Measurements from ENCODE around the gene ACAP1.
"Not testable (repeated sequence)": the region's sequence is repeated elsewhere in the genome, so short reads cannot be mapped to it uniquely, and the experiment has no call there.

The ACAP1 gene

DNA sequence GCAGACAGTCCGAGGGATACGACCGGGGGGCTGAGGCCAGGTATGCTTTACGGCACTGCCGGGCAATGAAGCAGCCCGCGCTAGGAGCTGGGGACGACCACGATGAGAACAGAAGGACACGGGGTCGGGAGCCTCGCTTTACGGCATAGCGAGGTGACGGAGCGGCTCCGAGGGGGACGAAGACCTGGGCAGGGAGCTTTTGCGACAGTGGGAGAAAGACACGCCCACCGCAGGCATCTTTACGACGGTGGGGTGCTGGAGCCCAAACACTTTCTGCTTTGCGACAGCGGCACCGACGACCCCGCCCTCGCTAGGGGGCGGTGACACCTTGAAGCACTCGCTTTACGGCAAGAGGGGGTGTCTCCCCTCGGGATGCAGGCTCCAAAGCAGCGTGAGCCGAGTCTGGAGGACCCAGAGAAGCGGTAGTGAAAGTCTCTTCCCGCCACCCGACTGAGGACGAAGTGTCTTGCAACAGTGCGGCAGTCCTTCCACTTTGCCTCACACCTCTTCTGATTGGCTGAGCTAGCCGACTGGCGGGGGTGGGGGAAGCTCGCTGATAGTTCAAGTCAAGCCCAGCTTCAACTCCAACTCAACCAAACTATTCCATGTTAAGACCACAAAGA, 6.8 kb upstream of the ACAP1 start:
- DNase-seq: peak; percentile 99

DNA sequence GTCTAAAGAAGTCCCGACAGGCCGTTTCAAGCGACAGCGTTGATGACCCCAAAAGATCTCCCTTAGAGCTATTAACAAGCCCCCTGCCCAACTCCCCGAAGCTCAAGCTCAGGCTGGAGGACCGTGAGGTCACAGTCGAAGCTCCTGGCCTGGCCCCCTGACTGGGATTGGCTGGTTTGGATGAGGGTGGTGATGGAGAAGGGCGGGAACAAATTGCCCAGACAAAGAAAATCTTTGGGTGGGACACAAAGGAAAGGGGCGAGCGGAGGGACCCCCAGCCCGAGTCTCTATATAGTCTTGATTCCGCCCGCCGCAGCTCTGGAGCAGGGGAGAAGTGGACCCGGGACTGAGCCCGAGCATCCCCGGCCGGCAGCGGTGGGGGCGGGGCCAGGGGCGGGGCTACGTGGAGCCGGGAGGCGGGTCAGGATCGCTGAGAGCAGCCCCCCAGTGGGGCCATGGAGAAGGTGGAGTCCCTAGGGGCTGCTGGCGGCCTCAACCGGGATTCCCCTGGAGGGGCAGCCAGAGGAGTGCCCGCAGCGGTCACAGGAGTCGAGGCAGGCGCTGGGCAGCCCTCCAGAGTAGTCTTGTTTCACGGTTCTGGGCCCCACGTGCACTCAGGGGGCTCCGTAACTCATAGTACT, 6.2 kb upstream of the ACAP1 start:
- peak; percentile 68 for DNase-seq

DNA sequence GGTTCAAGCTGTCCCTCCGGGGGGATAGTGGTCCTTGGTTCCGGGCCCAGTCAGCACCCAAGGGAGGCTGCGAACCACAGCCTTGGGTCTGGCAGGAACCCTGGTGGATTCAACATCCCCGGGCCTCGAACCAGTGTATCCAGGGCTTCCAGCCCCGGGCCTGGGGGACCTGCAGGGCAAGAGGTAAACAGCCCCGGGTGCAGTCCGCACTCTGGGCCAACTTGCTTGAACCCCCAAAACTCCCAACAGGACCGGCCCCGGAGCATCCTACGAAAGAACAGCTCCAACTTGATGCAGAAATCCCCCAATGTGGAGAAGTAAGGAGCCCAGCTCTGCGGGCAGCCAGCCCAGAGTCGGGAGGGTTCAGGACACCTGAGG, 5.7 kb upstream of the ACAP1 start:
- no peak for DNase-seq

DNA sequence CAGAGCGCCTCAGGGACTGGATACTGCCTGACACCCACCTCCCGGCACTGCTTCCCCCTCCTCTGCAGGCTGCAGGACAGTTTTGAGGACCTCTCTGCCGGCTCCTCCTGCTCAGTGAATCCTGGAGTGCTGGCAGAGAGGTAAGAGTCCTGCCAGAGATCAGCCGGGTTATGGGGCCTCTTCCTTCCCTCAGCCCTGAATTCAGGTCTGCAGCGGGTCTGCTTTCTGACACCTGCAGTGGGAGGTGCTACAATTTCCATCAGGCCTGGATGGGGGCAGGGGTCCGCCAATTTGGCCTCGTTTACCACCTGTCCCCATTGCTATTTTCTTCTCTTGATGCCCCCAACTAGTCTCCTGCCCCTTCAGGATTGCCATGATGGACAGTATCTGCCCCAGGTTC, 4.2 kb upstream of the ACAP1 start:
- no peak for DNase-seq

DNA sequence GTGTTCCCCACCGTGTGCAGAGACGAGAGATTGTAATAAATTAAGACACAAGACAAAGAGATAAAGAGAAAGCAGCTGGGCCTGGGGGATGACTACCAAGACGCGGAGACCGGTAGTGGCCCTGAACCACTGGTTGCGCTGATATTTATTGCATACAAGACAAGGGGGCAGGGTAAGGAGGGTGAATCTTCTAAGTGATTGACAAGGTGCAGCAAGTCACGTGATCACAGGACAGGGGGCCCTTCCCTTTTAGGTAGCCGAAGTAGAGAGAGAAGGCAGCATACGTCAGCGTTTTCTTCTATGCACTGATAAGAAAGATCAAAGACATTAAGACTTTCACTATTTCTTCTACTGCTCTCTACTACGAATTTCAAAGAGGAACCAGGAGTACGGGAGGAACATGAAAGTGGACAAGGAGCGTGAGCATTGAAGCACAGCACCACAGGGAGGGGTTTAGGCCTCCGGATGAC, 3.7 kb upstream of the ACAP1 start:
- not testable (repeated sequence) for DNase-seq

DNA sequence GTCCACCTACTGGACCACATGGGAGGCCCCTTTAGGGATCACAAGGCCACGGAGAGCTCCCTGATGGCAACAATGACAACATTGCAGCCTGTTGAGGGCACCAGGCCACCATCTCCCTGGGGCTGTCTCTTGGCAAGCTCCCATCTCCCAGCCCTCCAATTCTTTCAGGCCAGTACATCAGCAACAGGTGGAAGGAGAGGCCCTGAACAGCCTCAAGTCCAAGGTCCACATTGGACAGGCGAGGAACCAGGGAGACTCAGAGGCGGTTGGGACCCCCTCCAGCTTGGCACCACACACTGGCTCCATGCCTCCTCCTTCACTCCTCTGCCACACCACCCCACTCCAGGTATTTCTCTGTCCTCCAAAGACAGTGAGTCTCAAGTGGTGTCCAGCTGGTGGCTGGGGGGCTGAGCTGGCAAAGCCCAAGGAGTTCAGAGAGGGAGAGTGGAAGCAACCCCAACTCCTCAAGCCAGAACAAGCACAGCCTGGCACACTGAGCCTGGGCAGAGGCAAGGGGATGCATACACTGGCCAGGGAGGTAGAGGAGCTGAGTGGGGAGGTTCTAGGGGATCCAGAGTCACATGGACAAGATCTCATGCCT, 1.3 kb upstream of the ACAP1 start:
- no peak for DNase-seq

DNA sequence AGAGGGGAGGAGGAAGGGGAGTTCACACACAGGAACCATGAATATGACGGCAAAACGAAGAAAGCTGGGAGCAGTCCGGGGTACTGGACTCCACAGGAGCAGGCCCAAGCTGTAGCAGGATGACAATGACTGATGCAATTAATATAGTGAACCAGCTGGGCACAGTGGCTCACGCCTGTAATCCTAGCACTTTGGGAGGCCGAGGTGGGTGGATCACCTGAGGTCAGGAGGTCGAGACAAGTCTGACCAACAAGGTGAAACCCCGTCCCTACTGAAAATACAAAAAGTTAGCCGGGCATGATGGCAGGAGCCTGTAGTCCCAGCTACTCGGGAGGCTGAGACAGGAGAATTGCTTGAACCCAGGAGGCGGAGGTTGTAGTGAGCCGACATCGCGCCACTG, 564 bp upstream of the ACAP1 start:
- DNase-seq: not testable (repeated sequence)

DNA sequence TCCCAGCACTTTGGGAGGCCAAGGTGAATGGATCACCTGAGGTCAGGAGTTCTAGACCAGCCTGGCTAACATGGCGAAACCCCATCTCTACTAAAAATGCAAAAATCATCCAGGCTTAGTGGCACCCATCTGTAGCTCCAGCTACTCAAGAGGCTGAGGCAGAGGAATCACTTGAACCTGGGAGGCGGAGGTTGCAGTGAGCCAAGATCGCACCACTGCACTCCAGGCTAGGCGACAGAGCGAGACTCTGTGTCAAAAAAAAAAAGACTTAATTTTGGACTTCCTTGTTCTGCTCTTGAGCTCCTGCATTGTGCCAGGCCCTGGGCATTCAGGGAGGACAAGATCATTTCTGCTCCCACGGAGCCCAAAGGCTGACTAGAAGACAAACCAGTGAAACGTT, 1.3 kb downstream of the ACAP1 start:
- not testable (repeated sequence) for DNase-seq

DNA sequence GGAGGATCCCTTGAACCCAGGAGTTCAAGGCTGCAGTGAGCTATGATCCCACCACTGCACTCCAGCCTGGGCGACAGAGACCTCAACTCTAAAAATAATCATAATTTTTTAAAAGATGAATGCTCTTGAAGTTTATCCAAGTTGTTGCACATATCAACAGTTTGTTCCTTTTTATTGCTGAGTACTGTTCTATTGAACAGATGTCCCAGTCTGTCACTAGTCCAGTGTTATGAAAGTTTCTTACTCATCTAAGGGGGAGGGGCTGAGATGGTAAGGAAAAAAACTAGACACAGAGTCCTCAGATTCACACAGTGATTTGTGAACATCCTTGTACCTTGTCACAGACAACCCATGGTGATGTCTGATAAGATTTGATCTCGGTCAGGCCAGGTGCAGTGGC, 3.9 kb downstream of the ACAP1 start:
- no peak for DNase-seq

DNA sequence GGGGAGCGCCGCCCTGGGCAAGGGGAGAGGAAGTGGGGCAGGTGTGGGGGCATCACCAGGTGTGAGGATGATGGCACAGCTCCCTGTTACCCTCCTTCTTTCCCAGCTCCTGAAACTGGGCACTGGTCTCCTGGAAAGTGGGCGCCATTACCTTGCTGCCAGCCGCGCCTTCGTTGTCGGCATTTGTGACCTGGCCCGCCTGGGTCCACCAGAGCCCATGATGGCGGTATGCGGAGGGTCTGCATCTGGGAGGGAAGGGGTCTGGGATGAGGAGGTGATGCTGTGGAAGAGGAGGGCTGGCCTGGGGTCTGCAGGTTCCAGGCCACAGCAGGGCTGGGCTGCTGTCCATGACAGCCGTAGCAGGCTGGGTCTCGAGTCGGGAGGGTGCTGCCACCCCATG, 5.5 kb downstream of the ACAP1 start:
- DNase-seq: no peak

DNA sequence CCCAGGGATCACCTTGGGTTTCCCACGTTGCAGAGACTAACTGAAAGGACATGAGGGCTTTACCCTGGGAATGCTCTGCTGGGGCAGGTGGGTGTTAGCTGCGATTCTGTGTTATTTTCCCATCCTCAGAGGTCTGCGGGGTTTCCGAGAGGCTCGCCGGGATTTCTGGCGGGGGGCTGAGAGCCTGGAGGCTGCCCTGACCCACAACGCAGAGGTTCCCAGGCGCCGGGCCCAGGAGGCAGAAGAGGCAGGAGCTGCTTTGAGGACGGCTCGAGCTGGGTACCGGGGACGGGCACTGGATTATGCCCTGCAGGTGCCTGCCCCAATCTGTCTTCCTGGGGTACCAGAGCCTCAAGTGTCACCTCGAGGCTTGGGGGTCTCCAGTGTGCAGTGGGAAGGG, 6.9 kb downstream of the ACAP1 start:
- DNase-seq: no peak

DNA sequence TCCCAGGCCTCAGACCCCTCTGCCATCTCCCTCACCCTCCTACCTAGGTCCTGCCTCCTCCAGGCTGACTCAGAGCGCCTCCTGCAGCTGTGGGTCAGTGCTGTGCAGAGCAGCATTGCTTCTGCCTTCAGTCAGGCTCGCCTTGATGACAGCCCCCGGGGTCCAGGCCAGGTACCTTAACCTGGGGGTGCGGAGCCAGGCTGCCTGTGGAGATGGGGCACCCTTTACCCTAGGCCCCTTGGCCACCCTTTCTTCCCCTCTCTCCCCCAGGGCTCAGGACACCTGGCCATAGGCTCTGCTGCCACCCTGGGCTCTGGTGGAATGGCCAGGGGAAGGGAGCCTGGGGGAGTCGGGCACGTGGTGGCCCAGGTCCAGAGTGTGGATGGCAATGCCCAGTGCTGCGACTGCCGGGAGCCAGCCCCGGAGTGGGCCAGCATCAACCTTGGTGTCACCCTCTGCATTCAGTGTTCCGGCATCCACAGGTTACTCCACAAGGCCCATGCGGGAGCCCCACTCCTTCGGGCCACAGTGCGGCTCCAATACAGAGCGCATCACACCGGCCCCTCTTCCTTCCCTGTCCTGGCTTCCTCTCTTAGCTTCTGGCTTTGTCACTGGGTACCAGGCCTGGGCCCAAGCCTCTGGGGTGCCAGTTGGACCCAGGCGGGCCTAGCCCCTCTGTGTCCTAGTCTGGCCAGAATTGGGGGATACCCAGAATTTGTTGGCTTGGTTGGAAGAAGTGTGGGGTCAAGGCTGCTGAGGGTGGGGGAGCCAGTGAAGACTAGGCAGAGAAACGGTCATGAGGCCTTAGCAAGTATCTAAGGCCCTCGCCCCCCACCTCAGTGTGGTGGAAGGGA, 10.7 kb downstream of the ACAP1 start:
- no peak for DNase-seq

DNA sequence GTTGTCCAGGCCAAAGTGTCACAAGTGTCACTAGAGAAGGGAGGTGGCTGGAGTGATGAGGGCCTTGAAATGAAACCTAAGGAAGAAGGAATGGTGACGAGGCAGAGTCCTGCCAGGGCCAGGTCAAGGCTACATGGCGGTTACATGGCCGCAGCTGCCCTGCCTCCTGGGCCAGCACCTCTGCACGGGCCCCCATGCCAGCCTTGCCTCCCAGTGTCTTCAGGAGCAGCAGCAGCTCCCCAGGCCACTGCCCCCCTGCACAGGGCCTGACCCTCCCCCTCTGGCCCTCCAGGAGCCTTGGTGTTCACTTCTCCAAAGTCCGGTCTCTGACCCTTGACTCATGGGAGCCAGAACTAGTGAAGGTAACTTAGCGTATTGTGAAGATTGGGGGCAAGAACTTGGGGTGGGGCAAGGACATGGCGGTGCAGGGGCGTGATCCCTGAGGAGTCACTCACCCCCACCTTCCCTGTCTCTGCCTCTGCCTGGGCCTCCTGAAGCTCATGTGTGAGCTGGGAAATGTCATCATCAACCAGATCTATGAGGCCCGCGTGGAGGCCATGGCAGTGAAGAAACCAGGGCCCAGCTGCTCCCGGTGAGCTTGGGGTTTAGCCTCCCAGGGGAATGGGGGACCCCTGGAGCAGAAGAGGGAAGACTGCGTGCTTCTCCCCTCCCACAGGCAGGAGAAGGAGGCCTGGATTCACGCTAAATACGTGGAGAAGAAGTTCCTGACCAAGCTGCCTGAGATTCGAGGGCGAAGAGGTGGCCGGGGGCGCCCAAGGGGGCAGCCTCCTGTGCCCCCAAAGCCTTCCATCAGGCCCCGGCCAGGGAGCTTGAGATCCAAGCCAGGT, 11.5 kb downstream of the ACAP1 start:
- DNase-seq: no peak

DNA sequence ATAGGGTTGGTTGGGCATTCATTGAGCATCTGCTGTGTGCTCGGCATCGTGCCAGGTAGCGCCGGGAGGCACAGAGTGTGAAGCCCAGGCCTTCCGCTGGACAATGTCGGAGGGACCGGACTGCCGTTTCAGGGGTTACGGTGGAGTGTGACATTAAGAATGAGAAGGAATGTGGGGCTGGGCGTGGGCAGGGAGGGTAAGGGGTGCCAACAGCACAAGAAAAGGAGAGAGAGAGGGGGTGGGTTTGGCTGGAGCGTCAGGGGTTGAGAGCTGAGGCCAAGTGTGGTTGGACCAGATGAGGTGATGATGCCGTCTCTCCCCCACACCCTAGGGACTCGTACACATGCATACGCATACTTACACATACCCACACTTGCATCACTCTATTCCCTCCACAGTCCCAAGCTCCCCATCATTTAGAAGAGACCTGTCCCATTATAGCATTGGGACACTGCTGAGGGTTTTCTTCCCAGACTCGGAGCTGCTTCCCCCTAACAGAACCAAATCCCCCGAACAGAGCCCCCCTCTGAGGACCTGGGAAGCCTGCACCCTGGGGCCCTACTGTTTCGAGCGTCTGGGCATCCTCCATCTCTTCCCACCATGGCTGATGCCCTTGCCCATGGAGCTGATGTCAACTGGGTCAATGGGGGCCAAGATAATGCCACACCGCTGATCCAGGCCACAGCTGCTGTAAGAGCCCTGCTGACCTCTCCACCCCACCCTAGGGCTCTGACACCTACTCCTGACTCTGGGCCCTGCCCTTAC, 12.3 kb downstream of the ACAP1 start:
- no peak for DNase-seq

DNA sequence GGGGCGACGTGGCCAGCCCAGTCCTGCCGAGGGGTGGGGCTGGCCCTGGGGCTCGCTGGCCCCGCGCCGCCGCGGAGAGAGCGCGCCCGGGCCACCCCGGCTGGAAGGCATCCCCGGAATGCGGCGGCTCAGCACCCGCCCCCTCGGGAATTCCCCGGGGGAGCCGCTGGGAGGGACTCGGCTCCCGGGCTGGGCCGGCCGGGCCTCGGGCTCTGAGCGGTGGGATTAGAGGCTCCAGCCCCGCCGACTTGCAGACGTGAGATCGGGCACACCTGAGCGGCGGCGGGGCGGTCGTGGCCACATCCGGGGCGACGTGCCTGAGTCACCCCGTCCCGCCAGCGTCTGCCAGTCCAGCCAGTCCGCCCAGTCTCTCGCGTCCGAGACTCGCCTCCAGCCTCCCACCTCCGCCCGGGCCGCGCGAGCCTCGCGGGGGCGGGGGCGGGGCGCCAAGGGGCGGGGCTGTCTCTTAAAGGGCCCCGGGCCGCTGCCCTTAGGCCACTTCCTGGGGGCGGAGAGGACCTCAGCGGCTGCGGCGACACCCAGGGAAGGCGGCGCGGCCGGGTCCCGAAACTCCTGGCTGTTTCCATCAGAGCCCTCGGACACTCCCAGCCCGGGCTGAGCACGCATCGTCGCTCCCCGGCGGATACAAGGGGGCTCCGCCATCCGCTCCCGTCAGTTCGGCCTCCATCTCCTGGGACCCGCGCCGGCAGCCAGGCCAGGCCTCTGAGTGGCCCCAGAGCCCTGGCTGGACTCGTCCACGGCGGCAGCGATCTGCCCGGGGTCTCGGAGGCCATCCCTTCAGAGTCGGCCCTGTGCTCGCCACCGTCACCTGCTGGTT, 15.6 kb downstream of the ACAP1 start, which contains the start of gene KCTD11:
Gene KCTD11 (plus strand): TSS at position 498 of the 838 bp plus-strand sequence.
- no peak for DNase-seq

DNA sequence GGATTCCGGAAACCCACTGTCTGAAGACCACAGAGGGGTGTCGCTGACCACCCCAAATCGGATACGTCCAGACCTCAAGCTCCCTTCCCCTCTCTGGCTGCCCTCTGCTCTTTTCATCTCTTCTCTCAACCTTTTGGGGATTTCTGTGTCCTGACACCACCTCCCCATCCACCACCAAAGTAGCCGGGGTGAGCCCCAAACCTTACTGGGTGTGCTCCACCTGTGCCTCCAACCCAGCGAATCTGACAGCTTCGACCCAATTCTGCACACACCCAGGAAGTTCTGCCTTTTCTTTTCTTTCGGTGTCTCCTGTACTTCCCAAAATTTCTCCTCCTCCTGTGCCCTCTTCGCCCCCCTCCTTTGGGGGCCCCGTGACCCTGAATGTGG, 16.2 kb downstream of the ACAP1 start:
- DNase-seq: no peak

DNA sequence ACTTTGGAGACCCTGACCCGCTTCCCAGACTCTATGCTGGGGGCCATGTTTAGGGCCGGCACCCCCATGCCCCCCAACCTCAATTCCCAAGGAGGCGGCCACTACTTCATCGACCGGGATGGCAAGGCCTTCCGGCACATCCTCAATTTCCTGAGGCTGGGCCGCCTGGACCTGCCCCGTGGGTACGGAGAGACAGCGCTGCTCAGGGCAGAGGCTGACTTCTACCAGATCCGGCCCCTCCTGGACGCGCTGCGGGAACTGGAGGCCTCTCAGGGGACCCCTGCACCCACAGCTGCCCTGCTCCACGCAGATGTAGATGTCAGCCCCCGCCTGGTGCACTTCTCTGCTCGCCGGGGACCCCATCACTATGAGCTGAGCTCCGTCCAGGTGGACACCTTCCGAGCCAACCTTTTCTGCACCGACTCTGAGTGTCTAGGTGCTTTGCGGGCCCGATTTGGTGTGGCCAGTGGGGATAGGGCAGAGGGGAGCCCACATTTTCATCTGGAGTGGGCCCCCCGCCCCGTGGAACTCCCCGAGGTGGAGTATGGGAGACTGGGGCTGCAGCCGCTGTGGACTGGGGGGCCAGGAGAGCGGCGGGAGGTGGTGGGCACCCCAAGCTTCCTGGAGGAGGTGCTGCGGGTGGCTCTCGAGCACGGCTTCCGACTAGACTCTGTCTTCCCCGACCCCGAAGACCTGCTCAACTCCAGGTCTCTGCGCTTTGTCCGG, 16.7 kb downstream of the ACAP1 start:
- no peak for DNase-seq

DNA sequence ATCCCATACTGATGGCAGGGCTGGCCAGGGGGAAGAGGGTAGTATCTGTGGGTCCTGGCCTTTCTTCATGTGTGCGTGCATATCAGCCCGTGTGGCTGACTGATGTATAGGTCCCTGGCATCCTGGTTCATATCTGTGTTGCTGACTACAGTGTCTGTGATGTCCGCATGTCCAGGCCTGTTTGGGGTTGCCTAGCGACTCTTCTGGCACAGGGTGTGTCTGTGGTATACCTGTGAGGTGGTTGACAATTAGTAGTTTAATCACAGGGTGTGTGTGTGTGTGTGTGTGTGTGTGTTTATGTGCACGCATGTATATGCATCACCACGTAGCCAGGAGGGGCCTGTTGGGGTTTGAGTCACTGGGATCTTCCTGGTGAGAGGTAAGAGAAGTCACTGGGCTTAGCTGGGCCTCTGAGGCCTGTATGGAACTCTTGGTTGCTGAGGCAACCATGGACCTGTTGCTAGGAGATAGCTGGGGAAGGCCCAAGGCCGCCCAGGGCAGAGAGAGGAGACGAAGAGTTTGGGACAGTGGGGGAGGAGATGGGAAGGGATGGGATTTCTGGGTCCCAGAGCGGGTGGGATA, 18.0 kb downstream of the ACAP1 start:
- DNase-seq: no peak

DNA sequence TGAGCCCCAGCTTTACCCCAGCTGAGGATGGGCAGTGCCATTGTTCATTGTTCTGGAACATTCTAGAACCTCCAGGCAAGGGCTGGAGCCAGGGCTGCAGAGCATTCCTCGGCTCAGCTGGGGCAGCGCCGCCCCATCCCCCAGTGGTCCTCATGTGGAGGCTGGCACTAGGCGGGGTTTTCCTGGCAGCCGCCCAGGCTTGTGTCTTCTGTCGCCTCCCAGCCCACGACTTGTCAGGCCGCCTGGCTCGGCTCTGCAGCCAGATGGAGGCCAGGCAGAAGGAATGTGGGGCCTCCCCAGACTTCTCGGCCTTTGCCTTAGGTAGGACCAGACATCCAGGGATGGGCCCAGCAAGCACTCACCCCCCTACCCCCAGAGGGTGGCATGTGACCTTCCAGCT, 18.7 kb downstream of the ACAP1 start, which contains the start of gene TMEM95:
Gene TMEM95 (plus strand): TSS at position 104 of the 400 bp plus-strand sequence. CDS start 49 bp downstream, at position 153.
- no peak for DNase-seq

DNA sequence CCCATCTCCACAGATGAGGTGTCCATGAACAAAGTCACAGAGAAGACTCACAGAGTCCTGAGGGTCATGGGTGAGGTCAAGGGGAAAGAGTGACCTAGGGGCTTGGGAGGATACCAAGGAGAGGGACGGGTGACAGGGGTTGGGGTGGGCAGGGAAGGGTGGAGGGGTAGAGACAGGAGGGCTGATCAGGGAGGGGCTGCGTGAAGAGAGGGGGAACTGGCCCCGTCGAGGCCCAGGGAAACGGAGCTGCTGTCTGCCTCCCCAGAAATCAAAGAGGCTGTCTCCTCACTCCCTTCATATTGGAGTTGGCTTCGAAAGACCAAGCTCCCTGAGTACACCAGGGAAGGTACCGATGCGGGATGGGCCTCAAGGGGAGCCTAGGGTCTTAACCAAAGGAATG, 19.2 kb downstream of the ACAP1 start:
- no peak for DNase-seq
